GM13976 (cell line): ENCODE data around the gene SGK1.

ENCODE experiments used
- DNase-seq: peaks from one replicate; pipeline ENCODE4 v3.0.0; 2012; ENCODE audit warnings: low spot score
- CTCF ChIP-seq: IDR thresholded peaks from 2 replicates; pipeline ENCODE4 v1.5.1; 2012; ENCODE audit warnings: borderline replicate concordance, mild to moderate bottlenecking; ENCODE audit not compliant: insufficient read depth; ENCODE audit errors: extremely low read depth, missing control alignments, control extremely low read depth
- in situ Hi-C: fragments of 300-500 bp; cut with MboI; formaldehyde crosslinking; loops from one replicate; pipeline ENCODE4 v1.12.0; 2022; ENCODE audit warnings: low sequenced_read_pairs, mixed read lengths, inconsistent platforms; ENCODE audit not compliant: unreplicated experiment

SGK1 gene

DNA sequence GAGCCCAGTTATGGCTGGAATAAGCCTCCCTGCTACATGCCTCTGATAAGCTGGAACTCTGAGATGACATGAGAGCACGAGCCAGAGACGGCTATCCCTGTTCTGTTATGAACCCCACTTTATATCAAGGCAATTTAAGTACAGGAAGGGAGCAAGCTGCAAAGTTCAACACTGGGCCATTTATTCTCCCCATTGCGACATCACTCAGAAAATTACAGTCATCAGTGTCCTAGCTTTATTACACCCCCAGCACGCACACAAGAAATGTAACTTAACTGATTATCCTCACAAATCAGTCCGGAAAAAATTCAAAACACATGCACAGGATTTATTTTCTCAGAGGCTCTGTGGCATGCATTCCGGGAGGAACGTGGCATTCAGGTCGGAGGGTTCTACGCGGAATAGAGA lies 140.2 kb downstream of the SGK1 start:
- no peak for TF ChIP-seq CTCF
- in situ Hi-C loops: loop anchor here (10.0 kb wide), 1 partner anchor 637 kb away; no protein-coding TSS in a partner anchor
- DNase-seq: no peak

GRCh38 chr6:134177236-134177635 lies 140.7 kb downstream of the SGK1 start:
- in situ Hi-C loops: loop anchor here (10.0 kb wide), 1 partner anchor 638 kb away; no protein-coding TSS in a partner anchor
- TF ChIP-seq CTCF: no peak
- DNase-seq: no peak

GRCh38 chr6:134176264-134176975 lies 141.5 kb downstream of the SGK1 start:
- in situ Hi-C loops: loop anchor here (10.0 kb wide), 1 partner anchor 638 kb away; no protein-coding TSS in a partner anchor
- no peak for TF ChIP-seq CTCF
- DNase-seq: no peak

- peak; percentile 47 for DNase-seq
- in situ Hi-C loops: loop anchor here (10.0 kb wide), 1 partner anchor 639 kb away; no protein-coding TSS in a partner anchor
- TF ChIP-seq CTCF: no peak
Observed at GRCh38 chr6:134175532-134176263, 142.2 kb downstream of the SGK1 start.

DNA sequence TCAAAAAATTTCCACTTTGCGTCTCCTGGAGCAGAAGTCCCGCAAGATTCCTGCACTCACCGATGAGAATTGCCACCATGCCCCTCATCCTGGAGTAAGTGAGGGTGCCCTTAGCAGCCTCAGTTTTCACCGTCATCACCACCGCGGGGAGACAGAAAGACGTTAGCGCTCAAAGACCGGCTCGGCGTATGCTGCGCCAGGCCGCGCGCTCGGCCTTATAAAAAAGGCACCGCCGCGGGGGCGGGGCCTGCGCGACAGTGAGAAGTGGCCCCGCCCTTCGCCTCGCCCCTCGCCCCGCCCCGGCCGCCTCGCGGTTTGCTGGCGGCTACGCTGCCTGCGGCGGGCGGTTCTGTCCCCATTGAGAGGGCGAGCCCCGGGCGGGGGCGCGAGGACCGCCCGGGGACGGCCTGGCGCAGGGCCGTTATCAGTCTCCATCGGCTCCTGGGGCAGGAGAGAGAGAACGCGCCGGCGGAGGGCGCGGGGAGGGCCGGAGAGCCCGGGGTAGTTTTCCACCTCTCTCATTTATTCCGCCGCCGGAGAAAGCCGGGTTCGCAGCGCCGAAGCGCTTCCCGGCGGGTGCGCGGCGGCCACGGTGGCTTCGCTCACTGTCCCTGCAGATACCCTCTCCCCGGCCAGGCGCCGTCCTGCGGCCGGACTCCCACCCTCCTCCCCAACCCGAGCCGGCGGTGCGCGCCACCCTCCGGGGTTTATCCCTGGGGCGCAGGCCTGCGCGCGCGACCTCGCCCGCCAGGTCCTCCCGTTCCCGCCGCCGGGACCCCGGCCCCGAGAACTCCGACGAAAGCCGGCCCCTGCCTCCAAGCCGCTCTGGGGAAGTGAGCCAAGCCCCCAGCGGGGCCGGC lies 143.0 kb downstream of the SGK1 start:
- in situ Hi-C loops: loop anchor here (10.0 to 25.0 kb wide), 2 partner anchors 640 to 1262 kb away; no protein-coding TSS in a partner anchor
- peak; percentile 94 for DNase-seq

More for the DNA sequence above, 143.0 kb downstream of the SGK1 start:
- peak; percentile 19 for TF ChIP-seq CTCF
